Mesenchymal stem cell (in vitro differentiated cells and primary cell): ENCODE data around the gene KDM7A.
"Not testable (repeated sequence)": the region's sequence is repeated elsewhere in the genome, so short reads cannot be mapped to it uniquely, and the experiment has no call there.

Experiments used
- DNase-seq: peaks from one replicate; pipeline ENCODE4 v3.0.0-alpha.2; 2013
- H2AFZ ChIP-seq: one replicate; pipeline ENCODE4 v1.6.1; 2013; ENCODE audit warnings: low read depth, mild to moderate bottlenecking, control low read depth, inconsistent platforms, low read length, moderate library complexity
- H2AK5ac ChIP-seq: 2 replicates; pipeline ENCODE4 v1.6.1; 2013; ENCODE audit warnings: low read length, moderate library complexity, mild to moderate bottlenecking, inconsistent platforms; ENCODE audit not compliant: severe bottlenecking
- H2BK120ac ChIP-seq: one replicate; pipeline ENCODE4 v1.6.1; 2013; ENCODE audit warnings: low read depth, mild to moderate bottlenecking, inconsistent platforms, low read length, moderate library complexity
- H2BK12ac ChIP-seq, 2 experiments: one replicate each; pipeline ENCODE4 v1.6.1; 2013; ENCODE audit warnings: inconsistent platforms in 2 of 2, low read length in 2 of 2, mild to moderate bottlenecking in 2 of 2, moderate library complexity in 2 of 2, control low read depth in 1 of 2
- H2BK15ac ChIP-seq: one replicate; pipeline ENCODE4 v1.6.1; 2013; ENCODE audit warnings: mild to moderate bottlenecking, low read depth, inconsistent platforms; ENCODE audit not compliant: poor library complexity, severe bottlenecking
- H2BK5ac ChIP-seq: 2 replicates; pipeline ENCODE4 v1.6.1; 2013; ENCODE audit warnings: low read depth, mild to moderate bottlenecking, low read length, control low read depth, inconsistent platforms; ENCODE audit not compliant: poor library complexity, severe bottlenecking
- H3K14ac ChIP-seq, 2 experiments: one replicate each; pipeline ENCODE4 v1.6.1; 2013; ENCODE audit warnings: inconsistent platforms in 2 of 2, low read length in 2 of 2, control low read depth in 1 of 2, mild to moderate bottlenecking in 1 of 2, moderate library complexity in 1 of 2
- H3K18ac ChIP-seq, 2 experiments: one replicate each; pipeline ENCODE4 v1.6.1; 2013; ENCODE audit warnings: inconsistent platforms in 2 of 2, low read length in 2 of 2, control low read depth in 1 of 2, low read depth in 1 of 2, mild to moderate bottlenecking in 1 of 2
- H3K23ac ChIP-seq, 2 experiments: one replicate each; pipeline ENCODE4 v1.6.1; 2013; ENCODE audit warnings: inconsistent platforms in 2 of 2, low read length in 2 of 2, mild to moderate bottlenecking in 2 of 2, moderate library complexity in 2 of 2, control low read depth in 1 of 2
- H3K27ac ChIP-seq: 2 replicates; pipeline ENCODE4 v1.5.1; 2013; ENCODE audit warnings: mild to moderate bottlenecking, moderate library complexity, low read length, control low read depth, inconsistent platforms; ENCODE audit not compliant: poor library complexity, severe bottlenecking
- H3K27me3 ChIP-seq, 2 experiments: 2 replicates each; pipeline versions ENCODE4 v1.6.1 to v1.7.0; 2013; ENCODE audit warnings: low read length in 2 of 2, mild to moderate bottlenecking in 2 of 2, moderate library complexity in 2 of 2, control low read depth in 1 of 2, inconsistent platforms in 1 of 2; ENCODE audit not compliant: control insufficient read depth in 1 of 2, insufficient read depth in 1 of 2
- H3K36me3 ChIP-seq, 2 experiments: 2 replicates each; pipeline versions ENCODE4 v1.6.1 to v1.7.0; 2013; ENCODE audit warnings: low read length in 2 of 2, control low read depth in 1 of 2, inconsistent platforms in 1 of 2, low read depth in 1 of 2, mild to moderate bottlenecking in 1 of 2; ENCODE audit not compliant: insufficient read depth in 2 of 2, control insufficient read depth in 1 of 2
- H3K4ac ChIP-seq, 2 experiments: one replicate each; pipeline ENCODE4 v1.6.1; 2013; ENCODE audit warnings: inconsistent platforms in 2 of 2, low read length in 2 of 2, mild to moderate bottlenecking in 2 of 2, moderate library complexity in 2 of 2, control low read depth in 1 of 2, low read depth in 1 of 2
- H3K4me1 ChIP-seq: 2 replicates; pipeline ENCODE4 v1.6.1; 2013; ENCODE audit warnings: low read depth, low read length, control low read depth; ENCODE audit not compliant: control insufficient read depth, insufficient read depth
- H3K4me2 ChIP-seq: 2 replicates; pipeline ENCODE4 v1.6.1; 2013; ENCODE audit warnings: low read length, mild to moderate bottlenecking, inconsistent platforms; ENCODE audit not compliant: poor library complexity, severe bottlenecking
- H3K4me3 ChIP-seq, 2 experiments: 2 replicates each; pipeline versions ENCODE4 v1.5.1 to v1.7.0; 2013; ENCODE audit warnings: low read length in 2 of 2, mild to moderate bottlenecking in 2 of 2, control low read depth in 1 of 2, low read depth in 1 of 2; ENCODE audit not compliant: insufficient read depth in 1 of 2
- H3K79me1 ChIP-seq: replicated peaks from 2 replicates; pipeline ENCODE4 v1.6.1; 2013; ENCODE audit warnings: mild to moderate bottlenecking, control low read depth, low read length, inconsistent platforms; ENCODE audit not compliant: poor library complexity, severe bottlenecking
- H3K9ac ChIP-seq: 2 replicates; pipeline ENCODE4 v1.7.0; 2013; ENCODE audit warnings: mild to moderate bottlenecking, low read length, moderate library complexity
- H3K9me3 ChIP-seq: 2 replicates; pipeline ENCODE4 v1.7.0; 2013; ENCODE audit warnings: mild to moderate bottlenecking, low read length; ENCODE audit not compliant: control insufficient read depth
- H4K8ac ChIP-seq: one replicate; pipeline ENCODE4 v1.6.1; 2013; ENCODE audit warnings: inconsistent platforms, mild to moderate bottlenecking, low read length, moderate library complexity
- H4K91ac ChIP-seq: one replicate; pipeline ENCODE4 v1.6.1; 2013; ENCODE audit warnings: mild to moderate bottlenecking, low read length, inconsistent platforms
- WGBS: methylation state at CpG from one replicate; pipeline ENCODE4 v1.1.7; 2013; ENCODE audit warnings: mixed read lengths; 5-methylcytosine and 5-hydroxymethylcytosine counted together

Gene KDM7A

GRCh38 chr7:140114817-140115216 lies 62.0 kb downstream of the KDM7A start:
- not testable (repeated sequence) for DNase-seq, H2BK15ac ChIP-seq, H3K23ac ChIP-seq, H2AFZ ChIP-seq, H4K8ac ChIP-seq, H4K91ac ChIP-seq, H3K4me3 ChIP-seq, H3K27me3 ChIP-seq, H2BK5ac ChIP-seq, H3K9ac ChIP-seq, H3K27ac ChIP-seq, H3K79me1 ChIP-seq, H3K4ac ChIP-seq, H3K18ac ChIP-seq, H2BK12ac ChIP-seq, H3K4me2 ChIP-seq, H3K4me1 ChIP-seq, H2BK120ac ChIP-seq, H2AK5ac ChIP-seq, H3K9me3 ChIP-seq, H3K14ac ChIP-seq
- 98% methylated on average over 31 of the region's 31 CpGs for WGBS
- H3K36me3 ChIP-seq: peaks cover 3 to 67% of the 10 kb centered on the region in 2 experiments

GRCh38 chr7:140108777-140109176 lies 68.0 kb downstream of the KDM7A start:
- not testable (repeated sequence) for H2AK5ac ChIP-seq, H3K27ac ChIP-seq, H3K23ac ChIP-seq, H2BK12ac ChIP-seq, H2BK15ac ChIP-seq, H3K4me1 ChIP-seq, H2AFZ ChIP-seq, H4K8ac ChIP-seq, H3K79me1 ChIP-seq, H3K9me3 ChIP-seq, H3K4ac ChIP-seq, H3K4me2 ChIP-seq, H3K9ac ChIP-seq, H3K27me3 ChIP-seq, H3K14ac ChIP-seq, H4K91ac ChIP-seq, H2BK120ac ChIP-seq, H3K18ac ChIP-seq, H3K4me3 ChIP-seq, DNase-seq, H2BK5ac ChIP-seq
- peaks cover 12 to 42% of the 10 kb centered on the region in 2 experiments for H3K36me3 ChIP-seq
- 91% methylated on average over 8 of the region's 8 CpGs for WGBS

- H3K4me2 ChIP-seq: no peak overlapping the region
- H2AFZ ChIP-seq: no peak overlapping the region
- no peak overlapping the region for H3K18ac ChIP-seq
- H3K9me3 ChIP-seq: no peaks in the 10 kb centered on the region
- no peak overlapping the region for H3K27ac ChIP-seq
- 77% methylated on average over 2 of the region's 4 CpGs for WGBS
- H3K4ac ChIP-seq: no peak overlapping the region
- H3K14ac ChIP-seq: no peak overlapping the region
- H2BK15ac ChIP-seq: no peak overlapping the region
- no peak overlapping the region for H3K9ac ChIP-seq
- H3K23ac ChIP-seq: no peak overlapping the region
- H2BK5ac ChIP-seq: no peak overlapping the region
- peaks cover 6 to 93% of the 10 kb centered on the region in 2 experiments for H3K36me3 ChIP-seq
- H3K27me3 ChIP-seq: no peaks in the 10 kb centered on the region
- no peak for DNase-seq
- H2BK120ac ChIP-seq: no peak overlapping the region
- H3K4me1 ChIP-seq: no peaks in the 10 kb centered on the region
- no peak overlapping the region for H3K4me3 ChIP-seq
- no peak overlapping the region for H2AK5ac ChIP-seq
- H2BK12ac ChIP-seq: no peak overlapping the region
- H4K8ac ChIP-seq: no peak overlapping the region
- H4K91ac ChIP-seq: no peak overlapping the region
- H3K79me1 ChIP-seq: no peaks in the 10 kb centered on the region
Observed at GRCh38 chr7:140096459-140096858, 80.3 kb downstream of the KDM7A start.

GRCh38 chr7:140093375-140093774 lies 83.4 kb downstream of the KDM7A start:
- no peaks in the 10 kb centered on the region for H3K79me1 ChIP-seq
- no peak overlapping the region for H2BK15ac ChIP-seq
- no peaks in the 10 kb centered on the region for H3K27me3 ChIP-seq
- WGBS: no CpG with 5 or more reads among the region's 1 CpG
- H3K23ac ChIP-seq: no peak overlapping the region
- H3K4ac ChIP-seq: no peak overlapping the region
- DNase-seq: no peak
- no peak overlapping the region for H2AFZ ChIP-seq
- H3K27ac ChIP-seq: no peak overlapping the region
- H3K4me3 ChIP-seq: no peak overlapping the region
- no peak overlapping the region for H3K14ac ChIP-seq
- H3K9ac ChIP-seq: no peak overlapping the region
- no peak overlapping the region for H3K4me2 ChIP-seq
- H3K4me1 ChIP-seq: no peaks in the 10 kb centered on the region
- no peak overlapping the region for H2AK5ac ChIP-seq
- H3K9me3 ChIP-seq: no peaks in the 10 kb centered on the region
- H2BK5ac ChIP-seq: no peak overlapping the region
- H2BK12ac ChIP-seq: no peak overlapping the region
- no peak overlapping the region for H4K8ac ChIP-seq
- peaks cover 6 to 92% of the 10 kb centered on the region in 2 experiments for H3K36me3 ChIP-seq
- no peak overlapping the region for H4K91ac ChIP-seq
- H3K18ac ChIP-seq: no peak overlapping the region
- H2BK120ac ChIP-seq: no peak overlapping the region
